Stimulated activated CD8-positive, alpha-beta memory T cell treated with anti-CD3 and anti-CD28 coated beads, Interleukin-15, amount 100 ng/mL, for 4 hours (primary cell): Measurements from ENCODE around the gene ZNF532.

Experiments
- DNase-seq, 2 donors: peaks; one replicate each; pipeline ENCODE4 v3.0.0-alpha.2; 2020; ENCODE audit warnings: low read depth in 2 of 2

Gene ZNF532

GRCh38 chr18:58970943-58971790 lies 106.5 kb downstream of the ZNF532 start:
- no peak for DNase-seq

GRCh38 chr18:58975296-58975695 lies 110.6 kb downstream of the ZNF532 start:
- DNase-seq: no peak

- no peak for DNase-seq
These were observed 111.1 kb downstream of the ZNF532 start for GRCh38 chr18:58975781-58976180.

GRCh38 chr18:58977223-58977622 lies 112.5 kb downstream of the ZNF532 start:
- no peak for DNase-seq

- no peak for DNase-seq
These were observed 113.1 kb downstream of the ZNF532 start for GRCh38 chr18:58977801-58978200.

- no peak for DNase-seq
These were observed 114.2 kb downstream of the ZNF532 start for GRCh38 chr18:58978916-58979315.

- DNase-seq: no peak
These were observed 114.9 kb downstream of the ZNF532 start for GRCh38 chr18:58979615-58980014.

- DNase-seq: no peak
These were observed 116.3 kb downstream of the ZNF532 start for GRCh38 chr18:58980991-58981390.

GRCh38 chr18:58983260-58984155 lies 118.8 kb downstream of the ZNF532 start:
- no peak for DNase-seq

GRCh38 chr18:58988600-58988999 lies 123.9 kb downstream of the ZNF532 start:
- DNase-seq: no peak

- no peak for DNase-seq
These were observed 124.6 kb downstream of the ZNF532 start for GRCh38 chr18:58989184-58989759.

- DNase-seq: no peak
These were observed 126.0 kb downstream of the ZNF532 start for GRCh38 chr18:58990720-58991119.

- no peak for DNase-seq
These were observed 126.6 kb downstream of the ZNF532 start for GRCh38 chr18:58991167-58991798.

- no peak for DNase-seq
These were observed 127.9 kb downstream of the ZNF532 start for GRCh38 chr18:58992301-58993231.

- no peak for DNase-seq
These were observed 128.6 kb downstream of the ZNF532 start for GRCh38 chr18:58993260-58993659.

- DNase-seq: no peak
These were observed 131.0 kb downstream of the ZNF532 start for GRCh38 chr18:58995663-58996062.

GRCh38 chr18:58996131-58996641 lies 131.5 kb downstream of the ZNF532 start:
- no peak for DNase-seq

GRCh38 chr18:58996696-58997095 lies 132.0 kb downstream of the ZNF532 start:
- no peak for DNase-seq

- DNase-seq: no peak
These were observed 133.2 kb downstream of the ZNF532 start for GRCh38 chr18:58997811-58998337.
